HG03460 (cell line): ENCODE data around the gene ALKBH1.
"Not testable (repeated sequence)": the region's sequence is repeated elsewhere in the genome, so short reads cannot be mapped to it uniquely, and the experiment has no call there.

Experiments
- ATAC-seq: cut with Tn5 transposase; IDR thresholded peaks from one replicate; pipeline ENCODE4 v1.9.1; 2021; ENCODE audit not compliant: unreplicated experiment

Gene ALKBH1, protein sequence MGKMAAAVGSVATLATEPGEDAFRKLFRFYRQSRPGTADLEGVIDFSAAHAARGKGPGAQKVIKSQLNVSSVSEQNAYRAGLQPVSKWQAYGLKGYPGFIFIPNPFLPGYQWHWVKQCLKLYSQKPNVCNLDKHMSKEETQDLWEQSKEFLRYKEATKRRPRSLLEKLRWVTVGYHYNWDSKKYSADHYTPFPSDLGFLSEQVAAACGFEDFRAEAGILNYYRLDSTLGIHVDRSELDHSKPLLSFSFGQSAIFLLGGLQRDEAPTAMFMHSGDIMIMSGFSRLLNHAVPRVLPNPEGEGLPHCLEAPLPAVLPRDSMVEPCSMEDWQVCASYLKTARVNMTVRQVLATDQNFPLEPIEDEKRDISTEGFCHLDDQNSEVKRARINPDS

DNA sequence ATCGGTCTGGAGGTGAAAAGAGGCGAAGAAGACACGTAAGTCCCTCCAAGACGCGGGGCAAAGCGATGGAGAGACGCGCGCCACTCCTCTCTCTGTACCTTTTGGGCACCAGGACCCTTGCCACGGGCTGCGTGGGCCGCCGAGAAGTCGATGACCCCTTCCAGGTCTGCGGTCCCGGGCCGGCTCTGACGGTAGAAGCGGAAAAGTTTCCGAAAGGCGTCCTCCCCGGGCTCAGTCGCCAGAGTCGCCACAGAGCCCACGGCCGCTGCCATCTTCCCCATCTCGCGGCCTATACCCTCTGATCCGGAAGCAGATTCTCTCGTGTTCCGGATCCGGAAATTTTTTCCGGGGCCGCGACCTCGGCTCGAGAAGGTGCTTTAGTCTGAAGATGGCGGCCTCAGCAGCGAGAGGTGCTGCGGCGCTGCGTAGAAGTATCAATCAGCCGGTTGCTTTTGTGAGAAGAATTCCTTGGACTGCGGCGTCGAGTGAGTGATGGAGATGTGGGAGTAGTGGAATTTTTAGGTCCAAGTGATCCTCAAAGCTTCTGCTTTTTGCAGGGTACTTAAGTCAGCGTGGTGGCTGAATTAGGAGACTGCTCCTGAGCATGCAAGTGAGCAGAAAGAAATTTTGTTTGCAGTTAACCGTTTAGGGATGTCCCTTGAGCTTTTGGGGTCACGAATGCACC lies at the start of gene ALKBH1, which contains the start of gene SLIRP:
Gene ALKBH1 (minus strand): TSS at position 300 of the 685 bp plus-strand sequence. CDS start 19 bp downstream, at position 281.
Gene SLIRP (plus strand): TSS at position 380 of the 685 bp plus-strand sequence. CDS start 9 bp downstream, at position 389.
- peak; percentile 100 for ATAC-seq

DNA sequence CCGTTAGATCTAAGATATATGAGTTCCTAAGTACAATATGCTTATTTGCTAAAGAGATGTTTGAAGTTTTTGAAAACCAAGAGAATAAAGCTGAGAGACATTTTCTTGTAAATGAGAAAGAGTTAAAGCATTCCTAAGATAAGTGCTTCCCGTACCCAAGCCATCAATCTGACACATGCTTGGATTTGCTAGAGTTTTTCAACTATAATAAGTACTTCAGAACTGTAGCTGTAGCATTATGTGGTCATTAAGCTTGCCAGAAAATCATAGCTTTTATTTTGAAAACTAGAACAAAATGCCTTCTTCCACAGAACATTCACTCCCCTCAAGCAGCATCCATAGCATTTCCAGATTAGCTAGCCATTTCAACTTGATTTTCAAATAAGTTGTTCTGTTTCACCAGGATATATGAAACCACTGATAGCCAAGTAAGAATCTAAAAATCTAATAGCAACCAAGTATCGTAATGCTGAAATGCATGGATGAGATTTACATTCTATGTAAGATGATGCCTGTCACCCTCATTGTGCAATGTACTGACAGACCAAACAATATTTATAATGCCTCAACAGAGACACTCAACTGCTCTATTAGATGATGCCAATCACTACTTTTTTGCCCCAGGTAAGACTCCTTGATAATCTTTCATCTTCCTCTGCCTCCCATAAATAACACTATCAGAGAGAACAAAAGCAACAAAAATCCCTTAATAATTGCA lies 45.1 kb upstream of the ALKBH1 start:
- no peak for ATAC-seq

DNA sequence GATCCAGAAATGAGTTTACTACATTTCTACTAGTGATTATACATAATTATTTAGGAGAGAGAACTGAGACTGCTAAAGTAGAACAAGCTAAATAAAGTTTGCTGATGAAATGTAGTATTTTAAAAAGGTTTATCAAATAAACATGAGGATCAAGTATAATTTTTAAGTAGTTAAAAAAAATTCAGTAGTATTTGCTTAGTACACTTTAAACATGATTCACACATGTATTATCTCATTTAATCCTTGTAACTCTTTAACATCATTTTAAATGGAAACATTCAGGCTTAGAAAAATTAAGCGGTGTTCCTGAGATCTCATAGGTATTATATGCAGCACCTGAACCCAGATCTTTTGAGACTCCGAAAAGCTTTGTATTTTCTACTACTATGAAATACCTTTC lies 44.4 kb upstream of the ALKBH1 start:
- no peak for ATAC-seq

DNA sequence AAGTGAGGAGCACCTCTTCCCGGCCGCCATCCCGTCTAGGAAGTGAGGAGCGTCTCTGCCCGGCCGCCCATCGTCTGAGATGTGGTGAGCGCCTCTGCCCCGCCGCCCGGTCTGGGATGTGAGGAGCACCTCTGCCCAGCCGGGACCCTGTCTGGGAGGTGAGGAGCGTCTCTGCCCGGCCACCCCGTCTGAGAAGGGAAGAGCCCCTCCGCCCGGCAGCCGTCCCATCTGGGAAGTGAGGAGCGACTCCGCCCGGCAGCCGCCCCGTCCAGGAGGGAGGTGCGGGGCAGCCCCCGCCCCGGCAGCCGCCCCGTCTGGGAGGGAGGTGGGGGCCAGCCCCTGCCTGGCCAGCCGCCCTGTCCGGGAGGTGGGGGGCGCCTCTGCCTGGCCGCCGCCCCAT lies 39.6 kb upstream of the ALKBH1 start:
- not testable (repeated sequence) for ATAC-seq

DNA sequence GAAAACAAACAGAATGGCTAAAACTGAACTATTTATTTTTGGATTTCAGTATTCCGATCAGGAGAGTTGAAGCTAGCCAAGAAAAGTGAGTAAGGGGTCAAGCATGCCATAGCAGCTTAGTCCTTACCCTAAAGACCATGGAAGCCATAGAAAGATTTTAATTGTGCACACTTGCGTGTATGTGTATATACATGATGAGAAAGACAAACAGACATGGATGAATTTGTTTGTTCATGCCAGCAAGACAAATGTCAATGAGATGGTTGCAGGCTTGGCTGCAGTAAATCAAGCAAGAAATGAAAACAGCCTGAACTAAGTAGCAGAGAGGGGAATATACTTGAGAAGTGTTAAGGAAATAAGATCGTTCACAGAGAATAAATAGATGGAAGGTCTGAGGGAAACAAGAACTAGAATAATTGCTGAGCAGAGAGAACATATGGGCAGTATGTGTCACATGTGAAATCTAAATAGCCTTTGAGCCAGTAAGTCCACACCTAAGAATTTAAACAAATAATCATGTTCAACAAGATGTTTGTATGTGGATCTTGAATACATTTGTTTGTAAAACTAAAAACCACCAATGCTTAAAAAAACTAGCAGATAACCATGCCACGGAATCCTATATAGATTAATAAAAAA lies 38.4 kb upstream of the ALKBH1 start:
- ATAC-seq = no peak

DNA sequence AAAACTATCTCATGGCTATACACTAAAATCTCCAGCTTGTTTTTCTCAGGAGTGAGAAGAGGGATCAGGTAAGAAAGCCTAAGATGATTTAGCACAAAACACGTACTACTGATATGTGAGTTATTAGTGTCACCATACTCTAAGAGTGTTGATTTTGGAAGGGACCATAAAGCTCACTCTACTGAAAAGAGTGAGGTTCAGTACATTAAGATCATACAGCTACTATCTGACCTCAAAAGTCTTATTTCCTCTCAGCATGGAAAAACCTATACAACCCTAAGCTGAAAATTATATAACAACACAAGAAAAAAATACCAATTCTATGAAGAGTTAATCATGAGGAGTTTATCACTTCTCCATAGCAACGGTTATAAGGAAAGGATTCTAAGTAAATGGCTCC lies 33.6 kb upstream of the ALKBH1 start:
- no peak for ATAC-seq

DNA sequence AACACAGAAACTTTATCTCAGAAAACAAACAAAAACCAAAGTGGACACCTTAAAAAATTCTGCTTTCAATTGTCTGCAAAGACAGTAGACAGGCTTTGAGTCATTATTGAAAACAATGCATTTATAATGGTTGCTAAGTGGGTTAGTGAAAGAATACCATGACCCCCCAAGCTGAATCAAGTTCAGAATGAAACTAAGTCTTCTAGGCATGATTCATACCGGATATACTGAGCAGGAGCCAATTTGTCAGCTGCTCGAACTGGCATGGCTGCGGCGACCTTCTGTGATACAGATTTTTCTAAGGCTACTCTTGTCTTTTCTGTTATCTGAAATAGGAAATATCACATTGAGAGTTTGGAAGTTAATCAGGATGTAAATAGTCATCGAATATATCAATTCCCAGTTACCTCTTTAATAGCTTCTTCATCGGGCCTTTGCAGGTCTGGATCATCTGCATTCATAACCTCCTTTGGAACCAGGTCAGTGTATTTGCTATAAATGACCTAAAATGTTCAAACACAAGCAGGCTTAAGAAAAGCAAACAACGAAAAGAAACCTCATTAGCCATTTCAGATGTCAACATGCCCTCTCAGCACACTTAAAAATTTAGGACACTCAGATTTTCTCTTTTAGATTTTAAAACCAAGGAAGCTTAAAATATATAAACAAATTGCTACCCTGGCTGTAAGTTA lies 30.9 kb upstream of the ALKBH1 start:
- ATAC-seq = no peak

DNA sequence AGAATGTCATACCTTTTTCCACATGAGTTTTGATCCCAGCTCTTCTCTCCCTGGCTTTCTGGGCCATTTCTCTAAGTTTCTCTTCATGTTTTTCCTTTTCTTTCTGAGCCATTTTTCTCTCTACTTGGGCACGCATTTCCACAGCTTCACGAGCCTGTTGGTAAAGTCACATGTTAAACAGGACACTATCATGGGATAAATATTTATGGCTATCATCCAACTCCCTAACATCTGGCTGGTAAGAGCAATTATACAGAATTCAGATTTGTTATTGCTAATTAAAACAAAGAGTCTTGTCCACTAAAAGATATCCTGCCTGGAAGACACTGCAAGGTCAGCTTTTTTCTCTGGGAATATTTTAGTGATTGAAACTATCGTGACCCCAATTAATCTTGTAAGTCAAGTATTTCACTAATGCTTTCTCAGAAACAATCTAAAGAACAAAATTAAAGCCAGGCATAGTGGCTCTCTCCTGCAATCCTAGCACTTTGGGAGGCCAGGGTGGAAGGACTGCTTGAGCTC lies 23.2 kb upstream of the ALKBH1 start:
- ATAC-seq = no peak

DNA sequence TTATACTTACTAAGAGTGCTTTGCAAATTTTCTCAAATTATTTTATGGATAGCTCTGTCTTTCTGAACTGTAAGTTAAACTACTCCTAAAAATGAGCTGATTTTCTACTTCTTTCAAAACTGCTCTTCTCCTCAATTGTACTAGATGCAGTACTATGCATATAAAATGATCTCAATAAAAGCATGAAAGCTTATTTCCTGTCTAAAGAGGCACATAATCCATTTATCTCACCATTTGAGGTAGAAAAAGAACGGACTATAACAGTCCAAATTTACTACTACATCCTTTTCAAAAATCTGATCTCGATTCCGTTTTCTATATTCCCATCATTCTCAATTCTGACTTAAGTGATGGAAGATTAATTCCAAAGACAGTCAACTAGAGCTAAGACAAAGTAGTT lies 14.5 kb upstream of the ALKBH1 start:
- ATAC-seq = no peak

DNA sequence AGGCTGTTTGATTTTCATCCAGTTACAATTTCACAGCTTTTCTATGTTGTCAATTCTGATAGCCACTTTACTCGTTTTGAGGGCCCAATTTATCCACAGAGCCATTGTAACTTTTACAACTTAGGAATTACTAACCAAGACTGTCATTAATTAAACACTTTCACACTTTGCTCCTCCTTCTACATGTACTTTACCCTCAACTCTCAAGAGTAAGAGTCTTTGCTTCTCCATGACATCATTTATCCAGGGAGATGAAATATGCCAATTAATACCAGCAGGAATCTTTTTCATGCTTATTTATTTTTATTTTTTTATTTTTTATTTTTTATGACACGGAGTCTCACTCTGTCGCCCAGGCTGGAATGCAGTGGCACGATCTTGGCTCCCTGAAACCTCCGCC lies 13.6 kb upstream of the ALKBH1 start:
- ATAC-seq = no peak

DNA sequence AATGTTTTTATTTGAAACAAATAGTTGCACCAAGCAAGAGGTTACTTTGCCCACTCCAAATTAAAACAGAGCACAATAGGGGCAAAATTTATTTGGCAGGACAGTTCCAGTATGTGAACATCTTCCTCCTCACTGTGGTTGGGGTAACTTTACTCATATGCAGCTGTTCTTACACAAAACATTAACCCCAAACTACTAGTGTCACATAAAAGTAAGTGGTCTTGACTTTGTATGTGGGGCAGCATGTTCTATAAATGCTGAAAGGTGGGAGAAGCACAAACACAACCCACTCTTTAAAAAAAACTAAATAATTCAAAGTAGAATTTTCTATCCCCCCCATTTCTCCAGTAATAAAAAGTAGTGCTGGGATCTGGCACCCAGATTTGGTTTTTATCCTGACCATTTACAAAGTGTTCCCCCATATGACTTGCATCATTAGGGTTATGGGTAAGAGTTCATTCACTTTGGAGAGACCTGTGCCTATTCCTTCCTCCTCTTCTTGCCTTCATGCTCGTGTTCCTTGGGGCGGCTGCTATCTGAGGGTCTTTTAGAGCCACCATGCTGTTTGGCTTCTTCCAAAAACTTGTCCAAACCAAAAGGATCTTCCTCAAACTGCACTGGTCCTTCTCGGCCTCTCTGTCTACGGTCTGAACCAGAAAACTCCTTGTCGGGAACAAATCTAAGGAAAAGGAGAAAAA lies 9.9 kb upstream of the ALKBH1 start:
- ATAC-seq = no peak

DNA sequence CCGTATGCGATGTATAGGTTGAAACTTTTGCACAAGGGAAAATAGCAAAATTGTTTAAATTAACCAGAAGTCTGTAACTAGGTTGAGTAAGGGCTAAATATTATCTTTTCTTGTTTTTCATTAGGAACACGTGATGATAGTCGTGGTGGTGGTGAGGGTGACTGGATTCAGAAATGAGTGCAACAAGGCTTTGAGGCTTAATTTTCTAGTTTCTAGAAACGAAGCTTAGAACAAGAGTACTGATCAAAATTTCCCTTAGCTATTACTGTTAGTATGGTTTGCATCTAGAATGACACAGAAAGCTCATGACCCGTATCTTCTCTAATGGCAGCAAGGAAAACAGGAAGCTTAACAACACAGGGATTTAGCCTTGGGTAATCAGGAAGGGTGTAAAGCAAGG lies 7.1 kb upstream of the ALKBH1 start:
- ATAC-seq = no peak

DNA sequence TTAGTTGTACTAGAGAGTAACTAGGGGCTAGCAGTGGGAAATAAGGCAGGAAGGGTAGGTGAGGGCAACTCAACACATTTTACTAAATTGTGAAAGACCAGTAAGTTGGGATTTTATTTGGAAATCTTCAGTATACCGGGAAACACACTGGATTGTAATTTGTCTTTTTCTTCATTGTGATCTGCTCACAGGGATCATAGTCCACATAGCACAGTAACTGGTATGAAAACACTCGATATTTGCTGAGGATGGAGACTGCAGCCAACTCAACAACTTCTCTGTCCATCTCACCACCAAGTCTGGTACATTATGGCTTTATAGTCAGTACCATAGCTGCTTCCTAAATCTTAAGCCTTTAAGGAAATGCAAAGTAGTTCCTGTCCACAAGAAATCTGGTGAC lies 2.5 kb upstream of the ALKBH1 start:
- no peak for ATAC-seq

DNA sequence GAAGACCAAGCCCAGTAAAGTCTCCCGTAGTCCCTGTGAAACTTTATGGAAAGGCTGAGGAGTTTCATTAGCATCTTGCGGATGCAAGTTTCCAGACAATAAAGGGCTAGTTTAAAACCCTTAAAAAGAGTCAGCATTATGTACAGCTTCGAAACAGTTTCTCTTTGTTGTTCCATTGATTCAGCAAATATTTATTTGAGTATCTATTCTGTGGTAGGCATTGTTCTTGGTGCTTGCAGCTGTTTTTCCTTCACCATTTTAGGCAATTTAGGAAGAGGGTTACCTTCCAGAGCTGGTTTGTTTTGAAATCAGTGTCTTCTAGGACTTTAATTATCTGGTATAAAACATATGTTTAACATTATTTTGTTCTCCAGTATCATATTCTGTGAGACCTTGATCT lies 1.6 kb upstream of the ALKBH1 start:
- no peak for ATAC-seq

DNA sequence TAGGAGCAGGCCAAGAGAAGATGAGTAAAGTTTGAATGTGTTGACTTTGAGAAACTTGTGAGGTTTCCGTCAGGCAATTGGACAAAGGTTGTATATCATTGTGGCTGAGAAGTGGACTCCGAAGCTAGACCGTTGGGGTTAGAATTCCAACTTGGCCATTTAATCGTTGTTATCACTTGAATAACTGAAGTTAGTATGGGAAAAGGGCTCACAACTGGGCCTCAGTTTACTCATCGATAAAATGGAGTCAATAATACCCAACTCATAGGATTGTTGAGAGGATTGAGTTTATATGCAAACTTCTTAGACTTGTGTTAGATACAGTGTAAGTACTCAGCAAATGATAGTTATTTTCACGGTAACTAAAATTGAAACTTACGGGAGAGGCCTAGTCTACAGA lies 926 bp upstream of the ALKBH1 start:
- no peak for ATAC-seq

DNA sequence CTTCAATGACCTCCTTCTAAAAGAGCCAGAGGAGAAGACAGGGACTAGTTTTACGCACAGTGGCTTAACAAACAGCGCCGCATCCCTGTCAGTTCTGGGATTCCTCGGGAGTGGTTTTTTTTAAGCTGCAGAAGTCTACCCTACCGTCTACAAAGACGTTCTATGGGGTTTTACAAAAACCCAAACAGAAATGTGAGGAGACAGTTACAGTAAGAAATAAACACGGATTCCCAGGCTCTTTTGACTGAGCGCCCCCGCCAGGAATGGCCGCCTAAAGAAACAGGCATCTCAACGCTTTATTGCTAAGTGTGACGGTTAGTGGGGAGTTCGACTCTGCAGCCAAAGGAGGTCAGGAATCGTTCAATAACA lies 484 bp downstream of the ALKBH1 start:
- peak; percentile 28 for ATAC-seq

DNA sequence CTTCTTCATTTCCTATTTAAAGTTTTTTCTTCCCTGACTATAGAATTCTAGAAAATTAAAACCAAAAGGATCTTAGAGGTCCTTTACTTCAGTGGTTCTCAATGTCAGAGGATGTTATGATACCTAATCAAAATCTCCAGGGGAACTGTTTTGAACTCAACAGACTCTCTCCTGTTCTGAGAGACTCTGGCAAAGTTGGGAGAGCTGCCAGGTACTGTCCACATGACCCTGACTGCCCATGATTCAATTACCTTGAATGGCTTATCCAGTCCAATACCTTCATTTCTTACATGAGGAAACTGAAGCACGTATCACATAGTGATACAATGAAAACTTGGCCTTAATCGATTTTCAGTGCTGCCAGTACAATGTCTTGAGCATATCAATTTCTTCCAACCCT lies 16.6 kb downstream of the ALKBH1 start:
- ATAC-seq = no peak

DNA sequence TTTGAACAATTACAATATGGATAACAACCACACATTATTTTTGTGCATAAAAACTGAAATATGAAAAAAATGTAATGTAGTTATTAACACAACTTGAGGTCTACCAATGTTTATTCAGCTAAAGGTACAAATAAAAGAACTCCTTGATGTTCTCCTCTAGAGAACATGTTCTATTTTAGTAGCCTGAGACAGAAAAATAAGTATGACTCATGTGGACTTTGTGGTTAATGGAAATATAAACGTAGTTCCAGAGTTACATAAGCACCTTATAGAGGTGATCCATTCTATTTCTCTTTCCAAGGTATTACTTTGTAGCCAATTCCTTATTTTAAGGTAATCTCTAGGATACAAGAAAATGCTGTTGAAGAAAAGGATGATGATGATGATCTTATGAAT lies 25.7 kb downstream of the ALKBH1 start:
- ATAC-seq = no peak

DNA sequence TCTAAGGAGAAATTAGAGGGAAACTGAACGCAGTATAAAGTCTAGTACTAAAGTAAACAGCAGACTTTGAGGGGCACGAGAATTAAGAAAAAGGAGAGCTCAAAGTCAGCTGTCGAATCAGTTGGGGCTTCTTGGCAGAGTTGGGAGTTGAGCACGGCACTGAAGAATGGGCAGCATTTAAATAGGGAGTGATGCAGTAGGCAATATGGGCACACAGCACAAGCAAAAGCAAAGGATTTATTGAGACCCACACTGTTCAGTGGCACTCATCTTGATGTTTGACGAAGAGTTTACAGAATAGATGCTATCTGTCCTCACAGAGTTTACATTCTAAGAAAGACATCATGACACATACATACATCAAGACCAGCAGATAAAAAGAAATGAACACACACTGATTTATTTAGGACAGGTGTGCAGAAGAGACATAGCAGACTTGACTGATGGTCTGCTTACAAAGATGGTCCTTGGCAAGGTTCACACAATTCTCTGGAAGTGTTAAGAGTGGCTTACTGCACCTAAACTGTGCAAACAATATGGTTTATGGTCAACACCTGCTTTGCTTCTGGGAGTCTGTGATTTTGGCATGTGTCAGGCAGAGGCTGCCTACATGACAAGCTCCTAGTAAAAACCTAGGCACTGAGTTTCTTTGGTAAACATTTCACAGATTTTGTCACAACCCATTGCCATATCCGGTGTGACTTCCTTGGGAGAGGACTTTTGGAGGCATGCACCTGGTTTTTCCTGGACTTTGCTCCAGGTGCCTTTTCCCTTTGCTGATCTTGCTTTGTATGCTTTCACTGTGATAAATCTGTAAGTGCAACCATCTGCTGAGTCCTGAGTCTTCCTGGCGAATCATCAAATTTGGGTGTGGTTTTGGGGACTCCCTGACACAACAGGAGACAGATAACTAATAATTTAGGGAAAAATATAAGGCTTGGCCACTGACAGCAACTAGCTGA lies 26.3 kb downstream of the ALKBH1 start:
- no peak for ATAC-seq
